Activated CD4-positive, alpha-beta T cell treated with anti-CD3 and anti-CD28 coated beads, Interleukin-2, amount 50 U/mL, for 24 hours (primary cell): Measurements from ENCODE around the gene FAM180A.
"Not testable (repeated sequence)": the region's sequence is repeated elsewhere in the genome, so short reads cannot be mapped to it uniquely, and the experiment has no call there.

Source experiments
- DNase-seq, 2 donors: peaks; one replicate each; pipeline ENCODE4 v3.0.0-alpha.2; 2020; ENCODE audit warnings: low read depth in 1 of 2, low spot score in 1 of 2

The FAM180A gene

DNA sequence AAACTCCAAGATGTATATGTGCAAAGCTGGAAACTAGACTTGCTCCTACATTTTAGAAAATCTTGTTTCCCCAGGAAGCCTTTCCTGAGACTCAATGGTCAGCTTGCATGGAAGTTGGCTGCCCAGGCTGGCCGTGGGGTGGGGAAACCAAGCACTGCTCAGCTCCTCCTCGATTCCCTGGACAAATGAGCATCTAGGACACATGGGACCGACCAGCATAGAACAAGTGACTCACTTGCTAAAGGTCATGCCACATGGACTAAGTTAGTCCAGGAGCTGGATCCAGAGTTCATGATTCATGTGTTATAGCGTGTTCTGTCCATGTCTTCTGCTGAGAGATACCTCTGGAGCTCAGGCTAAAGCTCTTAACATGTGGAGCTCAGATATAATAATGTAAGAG is 6.2 kb downstream of the FAM180A start:
- no peak for DNase-seq

DNA sequence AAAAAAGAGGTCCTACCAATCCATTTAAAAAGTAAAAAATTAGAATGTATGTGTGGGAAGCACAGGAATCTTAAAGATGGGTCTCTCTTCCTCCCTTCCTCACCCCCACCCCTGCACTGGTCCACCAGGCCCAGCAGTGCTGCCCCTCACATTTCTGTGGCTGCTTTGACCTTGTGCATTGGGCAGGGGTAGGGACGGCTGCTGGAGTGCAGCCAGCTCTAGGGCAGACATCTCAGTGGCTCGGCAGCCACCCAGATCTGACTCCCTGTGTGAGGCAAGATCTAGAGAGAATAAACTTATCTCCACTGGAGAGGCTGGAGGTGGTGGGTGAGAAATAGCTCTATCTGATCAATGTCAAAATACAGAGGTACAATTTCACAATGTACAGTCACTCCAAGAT is 6.7 kb downstream of the FAM180A start:
- DNase-seq, result no peak

DNA sequence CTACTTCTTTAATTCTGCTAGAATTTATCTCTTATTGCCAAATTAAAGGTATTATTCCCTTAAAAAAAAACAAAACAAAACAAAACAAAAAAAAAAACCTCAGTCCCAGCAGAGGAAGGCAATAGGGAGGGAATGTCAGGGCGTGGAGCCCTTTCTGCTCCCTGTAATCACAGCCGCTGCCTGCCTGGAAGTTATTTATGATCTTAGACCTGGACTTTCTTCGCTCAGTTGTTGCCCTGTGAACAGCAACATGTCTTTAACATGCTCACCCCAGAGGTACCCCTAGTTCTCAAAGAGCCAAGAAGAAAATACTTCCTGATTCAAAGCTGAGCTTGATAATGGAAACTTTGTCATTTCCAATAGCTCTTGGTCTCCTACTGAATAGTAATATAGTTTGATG is 7.7 kb downstream of the FAM180A start:
- no peak for DNase-seq

DNA sequence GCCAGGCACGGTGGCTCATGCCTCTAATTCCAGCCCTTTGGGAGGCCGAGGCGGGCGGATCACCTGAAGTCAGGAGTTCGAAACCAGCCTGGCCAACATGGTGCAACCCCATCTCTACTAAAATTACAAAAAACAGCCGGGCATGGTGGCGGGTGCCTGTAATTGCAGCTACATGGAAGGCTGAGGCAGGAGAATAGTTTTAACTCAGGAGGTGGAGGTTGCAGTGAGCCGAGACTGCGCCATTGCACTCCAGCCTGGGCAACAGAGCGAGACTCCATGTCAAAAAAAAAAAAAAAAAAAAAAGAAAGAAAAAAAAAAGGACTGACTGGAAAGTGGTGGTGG is 11.3 kb downstream of the FAM180A start:
- not testable (repeated sequence) for DNase-seq

DNA sequence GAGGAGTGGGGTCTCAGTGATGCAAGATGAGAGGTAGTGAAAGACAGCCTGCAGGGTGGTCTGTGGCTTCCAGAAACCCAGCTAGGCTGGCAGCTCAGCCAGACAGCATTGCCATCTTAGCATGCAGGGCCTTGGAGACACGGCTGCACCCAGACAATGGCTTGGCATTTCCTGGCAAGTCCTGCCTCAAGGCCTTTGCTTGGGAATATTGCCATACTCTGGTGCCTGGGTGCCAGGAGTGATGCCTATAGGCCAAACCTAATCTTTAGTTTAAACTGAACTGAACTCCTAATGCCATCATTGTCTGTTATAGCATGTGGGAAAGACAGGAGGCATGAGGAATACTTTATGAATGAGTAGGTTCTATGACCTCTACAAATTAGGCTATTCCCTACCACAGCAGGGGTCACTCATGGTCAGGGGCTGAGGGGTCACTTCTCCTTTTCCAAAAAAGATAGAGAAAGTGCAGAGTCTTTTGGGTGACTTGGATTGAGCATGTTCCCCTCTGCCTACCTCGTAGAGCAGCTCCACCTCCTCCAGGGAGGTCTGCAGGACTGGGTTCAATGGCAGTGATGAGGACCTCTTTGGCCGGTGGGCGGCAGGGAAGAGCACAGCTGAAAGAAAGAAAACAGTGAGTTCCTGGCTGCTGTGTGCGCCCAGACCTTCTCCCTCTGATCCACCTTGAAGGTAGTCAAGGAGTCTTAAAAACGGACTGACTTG is 11.9 kb downstream of the FAM180A start:
- no peak for DNase-seq

DNA sequence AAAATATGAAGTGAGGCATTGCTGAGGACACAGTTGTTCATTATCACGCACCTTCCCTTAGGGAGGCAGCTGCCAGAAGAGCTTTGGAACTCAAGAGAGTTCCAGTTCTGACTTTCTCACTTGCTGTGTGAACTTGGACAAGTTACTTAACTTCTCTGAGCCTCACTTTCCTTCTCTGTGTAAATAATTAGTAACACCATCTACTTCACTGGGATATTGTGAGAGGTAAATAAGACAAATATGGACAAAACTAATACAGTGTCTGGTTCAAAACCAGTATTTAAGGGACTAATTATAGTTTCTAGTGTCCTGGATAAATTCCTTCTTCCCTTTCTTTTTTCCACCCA is 14.3 kb downstream of the FAM180A start:
- DNase-seq, result no peak

DNA sequence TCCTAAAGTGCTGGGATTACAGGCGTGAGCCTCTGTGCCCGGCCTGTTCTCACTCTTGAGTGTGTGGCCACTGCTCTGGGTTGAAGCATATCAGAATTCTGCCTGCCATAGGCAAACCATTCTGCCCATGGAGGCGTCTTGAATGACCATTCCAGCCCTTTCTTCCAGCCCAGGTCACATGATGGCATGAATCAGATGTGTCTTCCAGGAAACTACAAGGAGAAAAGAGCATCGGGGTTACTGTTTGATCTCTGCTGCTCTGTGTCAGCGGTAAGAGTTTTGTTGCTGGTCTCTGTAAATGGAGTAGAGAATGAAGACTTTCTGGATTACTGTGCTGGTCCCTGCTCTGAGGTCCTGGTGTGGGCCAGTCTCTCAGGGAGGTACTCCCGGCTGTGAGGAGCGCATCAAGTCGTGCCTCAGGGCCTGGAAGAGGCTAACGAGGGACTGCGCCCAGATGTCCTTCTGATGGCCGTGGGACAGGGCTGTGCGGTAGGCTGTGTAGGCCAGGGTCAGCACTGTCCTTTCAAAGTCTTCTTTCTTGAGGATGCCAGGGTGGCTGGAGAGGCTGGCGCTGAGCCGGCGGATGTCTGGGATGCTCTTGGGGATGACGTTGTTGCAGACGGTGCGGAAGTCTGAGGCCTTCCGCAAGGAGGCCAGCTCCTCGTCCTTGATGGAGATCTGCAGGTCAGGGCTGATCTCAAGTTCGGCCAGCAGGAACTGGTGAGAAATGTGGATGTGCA is 14.8 kb downstream of the FAM180A start:
- no peak for DNase-seq

DNA sequence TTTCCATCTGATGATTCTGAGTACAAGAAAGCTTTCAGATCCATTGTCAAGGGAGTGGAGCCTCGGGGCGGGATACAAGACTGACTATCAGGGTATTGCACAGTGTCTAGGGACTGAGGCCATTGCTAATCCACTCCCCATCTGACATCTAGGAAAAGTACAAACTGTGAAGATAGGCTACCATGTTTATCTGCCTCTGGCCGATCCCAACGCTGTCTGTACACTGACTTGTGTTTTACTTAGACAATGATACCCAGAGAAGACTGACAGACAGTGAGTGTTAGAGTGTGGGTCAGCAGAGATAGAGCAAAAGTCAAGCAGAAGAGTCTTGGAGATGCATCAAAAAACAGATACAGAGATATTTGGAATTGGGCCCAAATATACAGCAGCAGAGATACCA is 17.5 kb downstream of the FAM180A start:
- no peak for DNase-seq

DNA sequence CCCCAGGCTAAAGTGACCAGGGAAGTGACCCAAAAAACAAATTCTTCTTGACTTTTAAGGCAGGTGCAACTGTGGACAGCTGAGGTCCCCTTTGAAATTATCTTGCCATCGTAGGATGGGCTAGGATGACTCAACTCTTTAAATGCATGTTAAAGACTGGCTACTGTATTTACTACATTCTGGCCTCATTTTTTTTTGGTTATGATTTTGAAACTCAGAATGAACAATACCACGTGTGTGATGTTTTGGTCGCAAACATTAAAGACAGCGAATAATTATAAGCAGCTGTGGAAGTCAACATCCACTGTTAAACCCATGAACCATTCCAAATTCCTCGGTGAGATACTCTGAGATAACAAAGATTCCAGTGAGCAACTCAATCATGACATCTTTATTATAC is 19.4 kb downstream of the FAM180A start:
- no peak for DNase-seq

DNA sequence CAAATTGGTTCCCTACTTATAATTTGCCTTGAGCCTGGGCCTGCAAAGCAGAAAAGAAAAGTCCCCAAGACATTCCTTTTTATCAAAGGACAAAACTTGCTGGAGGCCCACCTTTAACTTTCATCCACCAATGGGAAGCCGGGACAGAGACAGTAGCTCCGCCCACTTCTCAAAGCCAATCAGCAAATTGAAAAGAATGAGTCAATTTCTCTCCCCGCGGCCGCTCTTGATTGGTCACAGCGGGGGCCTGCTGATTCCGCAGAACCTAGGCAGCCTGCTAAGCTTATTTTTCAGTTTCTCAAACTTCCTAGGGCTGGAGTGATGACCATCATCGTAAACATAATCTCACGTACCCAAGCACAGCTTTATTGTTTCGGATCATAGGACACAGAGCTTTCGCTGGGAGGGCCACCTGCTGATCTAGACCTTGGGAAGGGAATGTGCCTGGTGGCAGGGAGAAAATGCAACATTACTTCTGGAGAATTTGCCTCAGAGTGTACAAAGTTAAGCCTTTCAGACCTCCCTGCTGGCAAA is 20.4 kb downstream of the FAM180A start, which contains the start of gene SLC13A4:
TSS of gene SLC13A4 (minus strand) at position 51 of the 534 bp plus-strand sequence. CDS start 690 bp downstream, outside the sequence.
- no peak for DNase-seq

DNA sequence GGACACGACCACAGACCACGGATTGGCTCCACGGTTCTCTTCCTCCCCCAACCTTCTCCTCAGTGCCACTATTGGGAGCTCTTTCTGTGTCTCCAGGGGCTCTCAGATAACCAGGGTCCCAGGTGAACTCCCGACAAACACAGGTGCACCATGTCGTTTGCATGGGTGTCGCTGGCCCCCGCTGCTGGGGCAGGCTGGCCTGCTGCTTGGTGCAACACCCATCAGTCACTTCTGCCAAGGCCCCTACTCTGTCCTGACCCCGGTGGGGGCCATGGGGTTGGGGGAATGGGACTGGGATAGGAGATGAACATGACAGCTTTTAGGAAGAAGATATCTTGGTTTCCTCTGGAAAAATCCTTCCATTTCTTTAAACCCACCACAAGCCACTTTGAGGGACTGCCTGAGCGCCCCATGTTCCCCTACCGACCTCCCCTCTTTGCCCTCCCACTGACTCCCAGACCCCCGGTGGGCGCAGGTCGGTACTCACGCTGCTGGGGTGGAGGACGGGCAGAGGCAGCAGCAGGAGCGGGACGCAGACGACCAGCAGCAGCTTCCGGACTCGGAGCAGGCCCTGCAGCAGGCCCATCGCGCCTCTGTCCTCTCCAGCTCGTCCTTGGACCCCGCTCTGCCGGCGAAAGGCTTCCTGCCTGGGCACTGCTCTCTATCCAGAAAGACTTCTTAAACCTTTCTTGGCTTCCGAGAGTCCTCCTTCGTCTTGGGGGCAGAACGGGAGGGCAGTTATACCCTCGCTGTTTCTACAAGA is 21.5 kb downstream of the FAM180A start:
- no peak for DNase-seq

DNA sequence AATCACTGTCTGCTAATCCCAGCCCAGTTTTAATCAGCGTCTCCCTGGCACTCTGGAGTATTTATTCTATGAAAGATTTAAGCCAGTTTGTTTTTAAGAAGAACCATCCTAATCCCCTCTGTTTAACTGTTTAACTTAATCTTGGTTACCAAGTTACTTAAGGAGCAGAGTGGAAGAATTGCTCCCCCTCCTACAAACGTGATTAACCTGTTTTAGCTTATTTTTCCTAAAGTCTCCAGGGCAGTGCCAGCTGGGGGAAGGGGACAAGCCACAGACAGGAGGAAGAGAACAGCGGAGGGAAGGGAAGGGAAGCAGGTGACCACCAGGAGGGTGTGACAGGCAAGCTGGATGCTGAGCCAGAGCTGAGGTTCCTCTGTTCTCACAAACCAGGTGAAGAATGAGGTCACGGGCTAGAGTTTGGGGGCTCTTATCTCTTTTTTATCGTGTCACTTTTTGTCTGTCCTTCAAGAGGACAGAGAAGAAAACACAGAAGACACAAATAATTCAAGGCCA is 22.3 kb downstream of the FAM180A start:
- no peak for DNase-seq

DNA sequence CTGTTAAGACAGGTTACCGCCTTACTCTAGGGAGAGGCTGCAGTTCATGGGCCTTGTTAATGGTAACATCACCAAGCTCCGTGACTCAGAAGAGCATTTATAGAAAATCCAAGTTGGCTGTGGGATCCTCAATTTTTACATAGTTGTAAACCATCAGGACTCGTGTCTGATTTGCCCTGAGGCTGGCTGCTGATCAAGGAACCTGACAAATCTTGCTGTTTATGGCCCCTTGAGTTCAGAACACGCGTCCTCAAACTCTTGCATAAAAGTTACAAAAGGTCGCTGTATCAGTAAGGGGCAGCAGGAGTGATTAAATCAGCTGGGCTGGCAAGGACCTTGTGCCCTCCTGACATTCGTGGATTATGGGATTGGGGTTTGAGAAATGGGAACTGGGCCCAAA is 25.2 kb downstream of the FAM180A start:
- no peak for DNase-seq

DNA sequence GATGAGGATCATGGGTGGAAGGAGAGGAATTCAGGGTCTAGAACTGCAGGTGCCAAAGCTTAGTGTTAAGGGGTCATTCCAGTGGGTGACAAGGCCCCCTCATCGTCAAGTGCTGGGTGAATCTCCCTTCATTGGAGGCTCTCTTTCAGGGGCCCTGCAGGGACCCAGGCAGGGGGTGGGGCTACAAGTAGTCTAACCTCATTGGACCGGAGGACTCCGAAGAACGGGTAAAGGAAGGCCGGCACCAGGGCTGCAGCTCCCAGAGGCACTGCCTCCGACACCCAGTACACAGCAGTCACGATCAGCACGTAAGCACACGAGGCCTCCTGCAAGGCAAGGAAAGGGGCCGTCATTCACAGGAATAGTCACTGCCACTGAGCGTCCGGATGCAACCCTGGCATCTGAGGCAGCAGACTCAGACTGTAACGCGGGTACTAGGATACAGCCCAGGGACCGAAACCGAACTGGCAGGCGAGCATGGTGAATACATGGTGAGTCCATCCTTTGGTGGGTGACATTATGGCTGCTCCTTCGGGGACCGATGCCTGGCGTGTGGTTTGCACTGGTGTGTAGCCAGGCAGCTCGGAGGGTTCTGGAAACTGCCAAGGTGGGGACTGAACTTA is 27.3 kb downstream of the FAM180A start:
- DNase-seq, result no peak

DNA sequence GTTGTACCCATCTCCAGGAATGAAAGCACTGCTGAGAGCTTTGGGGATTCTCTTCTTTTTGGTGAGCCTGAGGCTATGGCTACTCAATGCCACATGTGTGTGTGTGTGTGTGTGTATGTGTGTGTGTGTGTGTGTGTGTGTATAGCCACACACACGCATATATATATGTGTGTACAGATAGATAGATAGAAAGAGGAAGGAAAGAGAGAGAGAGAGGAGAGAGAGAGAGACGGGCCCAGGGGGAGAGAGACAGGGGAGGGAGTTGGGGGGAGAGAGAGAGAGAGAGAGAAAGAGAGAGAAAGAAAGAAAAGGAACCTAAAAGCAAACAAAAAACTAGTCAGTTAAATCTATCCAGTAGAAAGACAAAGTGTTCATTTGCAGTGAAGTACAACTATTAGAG is 28.9 kb downstream of the FAM180A start:
- DNase-seq, result no peak

DNA sequence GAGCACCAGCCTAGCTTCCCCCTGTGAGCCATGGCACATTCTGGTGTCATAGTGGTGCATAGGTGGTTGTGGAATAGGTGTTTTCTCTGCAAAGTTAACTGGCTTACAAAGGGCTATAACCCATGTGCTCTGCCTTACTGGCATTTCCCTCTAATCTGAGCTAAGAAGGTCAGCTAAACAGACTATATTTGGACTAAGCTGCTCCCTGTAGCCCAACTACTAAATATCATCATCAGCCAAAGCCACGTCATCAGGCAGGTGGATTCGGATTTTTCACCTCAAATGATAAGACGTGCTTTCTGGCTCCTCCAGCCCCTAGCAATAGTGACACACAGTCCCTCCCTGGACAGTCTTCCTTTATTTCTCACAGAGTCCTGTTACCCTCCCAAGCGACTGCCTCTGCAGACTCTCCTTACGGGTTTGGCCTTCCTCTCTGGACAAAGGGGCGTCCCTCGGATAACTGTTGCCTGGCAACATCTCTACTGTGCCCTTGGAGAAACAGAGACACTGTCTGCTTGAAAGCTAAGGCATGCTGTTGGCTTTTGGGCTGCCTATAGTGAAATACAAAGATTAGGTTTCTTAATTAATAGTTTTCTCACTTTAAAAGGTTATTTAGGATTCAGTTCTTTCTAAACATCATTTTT is 29.7 kb downstream of the FAM180A start:
- DNase-seq, result no peak

DNA sequence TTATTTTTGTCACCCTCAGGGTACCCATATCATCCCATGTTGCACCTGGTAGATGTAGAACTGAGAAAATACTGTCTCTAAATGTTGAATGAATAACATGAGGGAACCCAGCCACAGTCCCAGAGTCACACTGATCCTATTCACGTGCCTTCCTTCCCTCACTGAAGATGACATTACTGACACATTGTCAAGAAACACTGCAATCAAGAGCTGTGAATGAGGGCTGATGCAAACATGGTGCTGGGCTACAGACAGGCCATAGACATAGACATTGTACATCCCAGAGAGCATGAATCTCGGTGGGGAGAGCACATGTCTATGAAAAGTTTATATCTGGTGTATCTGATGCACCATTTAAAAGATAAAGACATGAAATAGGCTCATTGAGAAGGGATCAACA is 30.4 kb downstream of the FAM180A start:
- DNase-seq, result no peak

DNA sequence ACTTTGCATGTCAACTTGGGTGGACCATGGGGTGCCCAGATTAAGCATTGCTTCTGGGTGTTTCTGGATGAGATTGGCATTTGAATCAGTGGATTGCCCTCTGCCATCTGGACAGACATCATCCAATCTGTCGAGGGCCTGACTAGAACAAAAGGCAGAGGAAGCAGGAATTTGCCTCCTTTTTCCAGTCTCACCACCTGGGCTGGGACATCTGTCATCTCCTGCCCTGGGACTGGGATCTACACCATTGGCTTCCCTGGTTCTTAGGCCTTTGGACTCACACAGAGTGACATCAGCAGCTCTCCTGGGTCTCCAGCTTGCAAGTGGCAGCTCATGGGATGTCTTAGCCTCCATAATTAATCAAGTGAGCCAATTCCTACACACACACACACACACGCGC is 30.9 kb downstream of the FAM180A start:
- DNase-seq, result no peak

DNA sequence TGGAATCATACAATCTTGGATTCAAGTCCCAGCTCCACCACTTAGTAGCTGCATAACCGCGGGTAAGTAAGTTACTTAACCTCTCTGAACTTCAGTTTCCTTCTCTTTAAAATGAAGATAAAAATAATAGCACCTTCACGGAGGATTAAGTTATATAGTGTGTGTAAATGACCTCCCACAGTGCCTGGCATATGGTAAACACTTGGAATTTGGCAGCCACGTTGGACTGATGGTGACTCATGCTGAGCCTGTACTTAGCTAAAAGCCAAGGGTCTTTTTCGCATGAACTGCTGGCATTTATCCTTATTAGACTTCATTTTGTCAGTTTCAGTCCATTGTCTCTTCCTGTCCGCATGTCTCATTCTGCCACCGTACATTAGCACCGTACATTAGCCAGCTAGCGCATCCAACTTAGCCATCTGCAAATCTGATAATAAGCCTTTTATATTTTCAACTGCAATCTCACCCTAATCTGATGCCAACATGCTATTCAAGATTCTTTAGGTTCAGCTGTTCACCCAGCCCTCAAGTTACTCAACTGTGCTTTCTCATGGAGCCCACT is 31.9 kb downstream of the FAM180A start:
- DNase-seq, result no peak

DNA sequence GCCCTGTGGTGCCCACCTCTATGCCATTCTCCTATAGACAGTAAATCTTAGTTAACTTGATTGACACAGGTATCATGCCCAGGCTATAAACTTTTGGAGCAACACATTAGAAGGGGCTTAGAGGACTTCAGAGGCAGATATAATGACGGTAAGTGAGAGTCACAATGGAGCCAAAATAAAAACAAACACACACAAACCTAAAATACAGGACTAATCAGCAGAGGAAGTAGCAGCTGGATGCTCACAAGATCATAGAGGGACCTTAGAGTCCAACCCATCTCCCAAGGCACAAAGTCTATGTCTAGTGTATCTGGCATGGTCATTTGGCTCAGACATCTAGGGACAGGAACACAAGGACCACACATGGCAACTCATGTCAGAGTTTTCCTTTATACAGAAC is 32.9 kb downstream of the FAM180A start:
- DNase-seq, result no peak
